Measurements from ENCODE around the gene LRRK1.

Gene LRRK1

GRCh38 chr15:101110681-101111569, 191.8 kb downstream of the LRRK1 start:
- no peak for TF ChIP-seq CTCF (IDR thresholded peaks at IDR 0.05; ENCODE audit: low read depth, low read length)
- DNase-seq: no peak
- H3K4me3 ChIP-seq (ENCODE audit: low read depth, low read length): no peak overlapping the region
- no peaks in the 10 kb centered on the region for H3K9me3 ChIP-seq
- peaks cover 13% of the 10 kb centered on the region for H3K4me1 ChIP-seq
- H3K36me3 ChIP-seq: no peaks in the 10 kb centered on the region
- no peaks in the 10 kb centered on the region for H3K27me3 ChIP-seq

- Histone ChIP-seq H3K27me3 (no peaks in the 10 kb centered on the region), H3K4me3 (ENCODE audit: low read depth, low read length) (no peak overlapping the region), H3K36me3 (no peaks in the 10 kb centered on the region), H3K4me1 (peaks cover 17% of the 10 kb centered on the region), H3K9me3 (no peaks in the 10 kb centered on the region)
- DNase-seq: no peak
- no peak for TF ChIP-seq CTCF (IDR thresholded peaks at IDR 0.05; ENCODE audit: low read depth, low read length)
Observed at GRCh38 chr15:101111570-101112262, 192.6 kb downstream of the LRRK1 start.

GRCh38 chr15:101112336-101113113, 193.4 kb downstream of the LRRK1 start:
- H3K27me3 ChIP-seq: no peaks in the 10 kb centered on the region
- peaks cover 17% of the 10 kb centered on the region for H3K4me1 ChIP-seq

DNA sequence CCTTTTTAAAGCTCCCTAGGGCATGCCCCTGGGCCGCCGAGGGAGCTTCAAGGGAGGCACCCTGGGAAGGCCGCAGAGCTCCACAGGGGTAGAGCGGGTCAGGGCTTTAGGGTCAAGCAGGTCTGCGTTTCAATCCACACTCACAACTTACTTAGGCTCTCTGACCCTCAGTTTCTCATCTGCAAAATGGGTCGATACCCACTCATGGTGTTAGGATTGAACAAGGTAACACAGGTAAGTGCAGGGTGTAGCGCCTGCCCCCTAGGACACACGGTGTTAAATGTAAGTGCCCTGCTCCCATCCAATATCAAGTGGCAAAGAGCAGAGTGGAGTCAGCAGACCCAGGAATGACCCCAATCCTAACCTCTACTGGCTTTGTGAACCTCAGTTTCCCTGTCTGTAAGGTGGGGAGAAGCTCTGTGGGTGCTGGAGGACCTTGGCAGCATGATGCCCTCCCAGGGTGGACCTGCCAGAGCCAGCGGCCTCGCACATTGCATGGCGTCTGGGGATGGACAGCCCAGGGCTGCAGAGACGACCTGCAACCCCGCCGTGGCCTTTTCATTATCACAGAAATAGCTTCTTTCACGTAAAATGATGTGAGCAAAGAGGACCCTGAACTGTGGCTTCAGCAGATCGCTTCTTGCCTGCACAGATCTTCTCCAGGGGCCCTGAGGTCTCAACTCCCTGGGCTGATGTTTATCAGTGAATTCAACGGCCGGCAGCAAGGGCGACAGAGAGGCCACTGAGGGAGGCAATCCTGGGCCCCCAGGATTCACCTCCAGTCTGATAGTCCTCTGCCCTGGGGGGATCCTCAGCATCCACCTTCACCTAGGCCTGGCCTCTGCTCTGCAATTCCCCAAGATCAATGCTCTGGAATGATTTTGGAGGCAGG, 194.2 kb downstream of the LRRK1 start:
- H3K4me3 ChIP-seq (ENCODE audit: low read depth, low read length): no peak overlapping the region
- no peak for DNase-seq
- H3K4me1 ChIP-seq: peaks cover 17% of the 10 kb centered on the region
- no peaks in the 10 kb centered on the region for H3K36me3 ChIP-seq
- no peaks in the 10 kb centered on the region for H3K9me3 ChIP-seq
- H3K27me3 ChIP-seq: no peaks in the 10 kb centered on the region
- no peak for TF ChIP-seq CTCF (IDR thresholded peaks at IDR 0.05; ENCODE audit: low read depth, low read length)

More at GRCh38 chr15:101112336-101113113, 193.4 kb downstream of the LRRK1 start:
- DNase-seq: no peak
- Histone ChIP-seq H3K9me3 (no peaks in the 10 kb centered on the region), H3K36me3 (no peaks in the 10 kb centered on the region), H3K4me3 (ENCODE audit: low read depth, low read length) (no peak overlapping the region)
- TF ChIP-seq CTCF (IDR thresholded peaks at IDR 0.05; ENCODE audit: low read depth, low read length): no peak

GRCh38 chr15:101114166-101114565, 195.0 kb downstream of the LRRK1 start:
- no peaks in the 10 kb centered on the region for H3K36me3 ChIP-seq
- peaks cover 17% of the 10 kb centered on the region for H3K4me1 ChIP-seq
- no peak for DNase-seq
- TF ChIP-seq CTCF (IDR thresholded peaks at IDR 0.05; ENCODE audit: low read depth, low read length): no peak
- no peaks in the 10 kb centered on the region for H3K9me3 ChIP-seq
- no peaks in the 10 kb centered on the region for H3K27me3 ChIP-seq
- no peak overlapping the region for H3K4me3 ChIP-seq (ENCODE audit: low read depth, low read length)
